ENCODE results near the gene OSBPL3.

- no peak for TF ChIP-seq CTCF (IDR thresholded peaks at IDR 0.05 in 2 of 3, conservative IDR thresholded peaks at IDR 0.05 in 1 of 3; ENCODE audit: borderline replicate concordance in 1 of 3, insufficient read depth in 1 of 3, low read depth in 2 of 3, low read length in 2 of 3)
- TF ChIP-seq EZH2 (IDR thresholded peaks at IDR 0.05): no peak
- no peak for TF ChIP-seq CEBPB (IDR thresholded peaks at IDR 0.05; ENCODE audit: low read depth)
- no peak for TF ChIP-seq RAD21 (IDR thresholded peaks at IDR 0.05; ENCODE audit: low read depth)
- no peak for TF ChIP-seq EGR1 (IDR thresholded peaks at IDR 0.05; ENCODE audit: low read depth)
- no peak for TF ChIP-seq POLR2A (IDR thresholded peaks at IDR 0.05; ENCODE audit: borderline replicate concordance, extremely low read depth, insufficient read depth, insufficient read length)
- no peak for TF ChIP-seq POLR2AphosphoS5 (IDR thresholded peaks at IDR 0.05; ENCODE audit: low read depth, low read length)
- TF ChIP-seq JUND (IDR thresholded peaks at IDR 0.05): no peak
These were observed 94.3 kb downstream of the OSBPL3 start for GRCh38 chr7:24885716-24886115.

Measured in HCT116 (cell line).